LoVo (cell line): ENCODE results near the gene TDRD6.
A peak's percentile ranks its signal among the peaks of the same experiment; 100 is the strongest.
"Not testable (repeated sequence)": the region's sequence is repeated elsewhere in the genome, so short reads cannot be mapped to it uniquely, and the experiment has no call there.

Experiments
- DNase-seq: peaks from one replicate; pipeline ENCODE4 v3.0.0-alpha.2; 2016; ENCODE audit warnings: low spot score

The TDRD6 gene, protein sequence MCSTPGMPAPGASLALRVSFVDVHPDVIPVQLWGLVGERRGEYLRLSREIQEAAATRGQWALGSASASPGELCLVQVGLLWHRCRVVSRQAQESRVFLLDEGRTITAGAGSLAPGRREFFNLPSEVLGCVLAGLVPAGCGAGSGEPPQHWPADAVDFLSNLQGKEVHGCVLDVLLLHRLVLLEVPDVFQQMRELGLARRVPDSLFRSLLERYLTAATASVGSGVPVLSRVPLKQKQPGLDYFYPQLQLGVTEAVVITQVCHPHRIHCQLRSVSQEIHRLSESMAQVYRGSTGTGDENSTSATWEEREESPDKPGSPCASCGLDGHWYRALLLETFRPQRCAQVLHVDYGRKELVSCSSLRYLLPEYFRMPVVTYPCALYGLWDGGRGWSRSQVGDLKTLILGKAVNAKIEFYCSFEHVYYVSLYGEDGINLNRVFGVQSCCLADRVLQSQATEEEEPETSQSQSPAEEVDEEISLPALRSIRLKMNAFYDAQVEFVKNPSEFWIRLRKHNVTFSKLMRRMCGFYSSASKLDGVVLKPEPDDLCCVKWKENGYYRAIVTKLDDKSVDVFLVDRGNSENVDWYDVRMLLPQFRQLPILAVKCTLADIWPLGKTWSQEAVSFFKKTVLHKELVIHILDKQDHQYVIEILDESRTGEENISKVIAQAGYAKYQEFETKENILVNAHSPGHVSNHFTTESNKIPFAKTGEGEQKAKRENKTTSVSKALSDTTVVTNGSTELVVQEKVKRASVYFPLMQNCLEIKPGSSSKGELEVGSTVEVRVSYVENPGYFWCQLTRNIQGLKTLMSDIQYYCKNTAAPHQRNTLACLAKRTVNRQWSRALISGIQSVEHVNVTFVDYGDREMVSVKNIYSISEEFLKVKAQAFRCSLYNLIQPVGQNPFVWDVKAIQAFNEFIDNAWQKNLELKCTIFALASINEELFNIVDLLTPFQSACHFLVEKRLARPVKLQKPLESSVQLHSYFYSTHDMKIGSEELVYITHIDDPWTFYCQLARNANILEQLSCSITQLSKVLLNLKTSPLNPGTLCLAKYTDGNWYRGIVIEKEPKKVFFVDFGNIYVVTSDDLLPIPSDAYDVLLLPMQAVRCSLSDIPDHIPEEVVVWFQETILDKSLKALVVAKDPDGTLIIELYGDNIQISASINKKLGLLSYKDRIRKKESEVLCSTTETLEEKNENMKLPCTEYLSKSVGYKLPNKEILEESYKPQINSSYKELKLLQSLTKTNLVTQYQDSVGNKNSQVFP (N-terminal part only)

DNA sequence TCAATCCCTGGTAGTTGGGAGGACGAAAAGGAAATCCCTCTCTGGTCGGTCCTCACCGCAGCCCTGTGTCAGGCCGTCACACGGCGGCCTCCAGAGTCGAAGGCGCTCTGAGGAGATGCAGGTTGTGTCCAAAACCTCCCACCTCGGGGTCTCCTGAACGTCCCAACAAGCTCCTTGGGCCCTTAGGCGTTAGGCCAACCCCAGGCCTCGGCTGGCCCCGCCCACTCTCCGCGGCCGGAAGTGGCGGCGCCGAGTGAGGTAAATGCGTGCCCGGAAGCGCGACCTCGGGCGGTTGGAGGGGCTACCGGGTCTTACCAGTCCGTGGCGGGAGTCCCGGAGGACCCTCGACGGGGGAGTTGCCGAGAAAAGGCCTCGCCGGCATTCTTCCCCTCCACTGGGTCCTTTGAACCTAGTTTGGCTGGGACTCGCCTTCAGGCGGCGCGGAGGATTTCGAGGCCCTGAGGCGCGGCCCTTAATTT lies at the start of gene TDRD6:
Gene TDRD6, plus strand, starts transcription at position 267 of the 479 bp plus-strand sequence. CDS start 244 bp downstream, outside the sequence.
- DNase-seq = no peak

DNA sequence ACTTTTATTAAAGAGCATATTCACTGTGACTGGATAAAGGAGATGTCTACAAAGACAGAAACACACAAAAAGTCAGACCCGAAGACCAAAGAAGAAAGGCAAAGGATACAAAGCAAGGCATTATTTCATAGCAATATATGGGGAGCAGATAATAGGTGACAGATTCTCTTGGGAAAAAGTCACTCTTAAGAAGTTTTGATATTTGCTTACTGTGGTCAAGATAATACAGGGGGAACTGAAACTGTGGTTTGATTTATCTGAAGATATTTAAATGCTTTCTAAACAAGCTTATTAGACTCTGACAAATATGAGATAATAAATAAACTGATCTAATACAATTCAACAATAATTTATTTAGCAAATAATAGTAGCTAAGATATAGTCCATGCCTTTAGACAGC lies 49.8 kb upstream of the TDRD6 start:
- DNase-seq = no peak

DNA sequence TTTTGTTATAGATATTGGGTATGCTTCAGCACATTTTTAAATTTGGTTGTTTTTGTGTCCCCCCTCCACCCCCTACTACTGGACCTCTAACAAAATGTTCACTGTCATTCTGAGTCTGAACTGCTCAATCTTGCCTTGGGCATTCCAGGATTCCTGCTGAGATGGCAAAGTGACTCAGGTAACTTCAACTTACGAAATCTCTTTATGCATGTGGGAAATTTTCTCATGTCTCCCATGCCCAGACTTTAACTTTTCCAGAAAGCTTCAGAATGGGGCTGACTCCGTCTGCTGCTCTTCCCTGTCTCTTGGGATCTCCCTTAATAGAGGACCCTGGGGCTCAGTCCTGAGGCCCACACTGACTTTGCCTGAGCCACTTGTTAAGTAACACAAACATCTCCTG lies 49.0 kb upstream of the TDRD6 start:
- no peak for DNase-seq

DNA sequence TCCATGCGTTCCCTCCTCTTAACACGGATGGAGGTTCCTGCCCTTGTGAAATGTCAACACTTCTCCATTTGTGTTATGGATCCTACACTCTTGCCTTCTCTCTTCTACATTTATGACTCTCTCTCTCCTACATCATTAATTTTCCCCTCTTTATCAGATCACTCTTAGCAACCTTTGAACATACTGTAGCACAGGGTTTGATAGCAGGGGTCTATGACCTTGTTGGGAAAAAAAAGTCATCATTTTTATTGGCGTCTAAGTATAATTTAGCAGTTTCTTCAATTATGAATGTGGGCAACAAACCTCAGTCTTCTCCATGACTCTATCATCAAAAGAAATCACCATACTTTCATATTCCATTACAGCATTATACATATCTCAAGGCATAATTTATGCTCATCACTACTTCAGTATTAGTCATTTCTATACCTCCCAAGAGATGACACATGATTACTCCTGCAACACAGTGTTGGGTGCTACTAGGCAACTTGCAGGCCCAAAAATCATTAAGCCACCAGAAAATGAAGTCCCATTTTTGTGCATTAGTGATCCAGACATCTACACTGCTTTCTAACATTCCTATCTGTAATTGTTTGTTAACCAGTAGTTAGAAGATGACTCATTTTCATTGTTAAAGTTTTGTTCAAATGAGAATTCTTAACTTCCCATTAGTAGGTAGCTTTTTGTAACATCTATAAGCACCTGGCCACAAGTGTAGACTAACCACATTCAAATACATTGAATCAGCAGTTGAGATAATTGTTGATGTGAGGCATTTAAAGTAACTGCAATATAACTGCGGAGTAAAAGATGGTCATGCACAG lies 44.5 kb upstream of the TDRD6 start:
- no peak for DNase-seq

DNA sequence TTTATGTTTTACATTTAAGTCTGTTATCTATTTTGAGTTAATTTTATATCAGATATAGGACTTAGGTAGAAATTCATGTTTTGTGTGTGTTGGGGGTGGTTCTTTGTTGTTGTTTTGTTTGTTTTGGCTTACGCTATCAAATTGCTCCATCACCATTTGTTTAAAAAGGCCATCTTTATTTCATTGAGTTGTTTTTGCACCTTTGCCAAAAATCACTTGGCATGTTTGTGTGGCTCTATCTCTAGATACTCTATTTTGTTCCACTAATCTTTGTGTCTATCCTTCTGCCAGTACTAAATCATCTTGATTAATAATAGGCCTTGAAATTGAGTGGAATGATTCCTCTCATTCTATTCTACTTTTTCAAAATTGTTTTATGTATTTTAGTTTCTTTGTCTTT lies 42.4 kb upstream of the TDRD6 start:
- DNase-seq = no peak

DNA sequence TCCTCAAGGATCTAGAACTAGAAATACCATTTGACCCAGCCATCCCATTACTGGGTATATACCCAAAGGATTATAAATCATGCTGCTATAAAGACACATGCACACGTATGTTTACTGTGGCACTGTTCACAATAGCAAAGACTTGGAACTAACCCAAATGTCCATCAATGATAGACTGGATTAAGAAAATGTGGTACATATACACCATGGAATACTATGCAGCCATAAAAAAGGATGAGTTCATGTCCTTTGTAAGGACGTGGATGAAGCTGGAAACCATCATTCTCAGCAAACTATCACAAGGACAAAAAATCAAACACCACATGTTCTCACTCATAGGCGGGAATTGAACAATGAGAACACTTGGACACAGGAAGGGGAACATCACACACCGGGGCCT lies 39.6 kb upstream of the TDRD6 start:
- not testable (repeated sequence) for DNase-seq

DNA sequence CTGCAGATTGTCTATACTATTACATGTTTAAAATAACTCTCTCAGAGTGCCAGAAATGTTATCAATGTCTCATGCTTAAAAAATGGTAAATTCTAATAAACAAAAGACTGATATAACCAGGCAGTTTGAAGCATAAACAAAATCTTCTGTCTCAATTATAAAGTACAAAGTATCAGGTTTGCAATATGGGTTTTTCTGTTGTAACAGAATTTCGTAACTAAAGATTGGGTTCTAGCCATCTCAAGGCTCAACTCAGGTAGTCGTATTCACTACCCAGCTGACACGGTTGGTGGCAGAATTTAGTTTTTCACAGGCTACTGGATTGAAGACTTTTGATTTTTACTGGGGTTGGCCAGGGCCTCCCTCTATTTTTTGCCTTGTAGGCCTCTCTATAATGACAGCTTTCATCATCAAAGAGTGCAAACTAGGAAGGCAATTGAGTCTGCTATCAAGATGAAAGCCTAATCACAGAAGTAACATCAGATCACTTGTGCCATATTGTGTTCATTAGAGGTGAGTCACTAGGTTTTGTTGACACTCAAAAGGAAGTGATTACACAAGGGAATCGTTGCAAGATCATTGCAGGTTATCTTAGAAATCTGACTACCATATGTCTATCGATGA lies 38.7 kb upstream of the TDRD6 start:
- DNase-seq = peak; percentile 78

DNA sequence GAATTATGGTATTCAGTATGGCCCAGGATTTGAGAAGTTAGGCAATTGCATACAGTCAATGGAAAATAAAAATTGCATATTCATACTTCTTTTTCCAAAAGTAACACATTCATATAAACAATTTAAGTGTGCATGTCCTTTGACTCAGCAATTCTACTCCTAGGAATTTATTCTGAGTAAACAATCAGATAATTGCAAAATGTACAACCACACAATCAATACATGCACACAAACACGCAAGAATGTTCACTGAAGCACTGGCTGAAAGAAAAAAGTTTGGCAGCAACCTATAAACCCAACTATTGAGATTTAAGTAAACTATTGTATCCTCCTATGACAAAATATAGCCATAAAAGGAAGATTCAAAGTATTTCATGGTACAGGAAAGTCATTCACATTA lies 36.7 kb upstream of the TDRD6 start:
- DNase-seq = no peak

DNA sequence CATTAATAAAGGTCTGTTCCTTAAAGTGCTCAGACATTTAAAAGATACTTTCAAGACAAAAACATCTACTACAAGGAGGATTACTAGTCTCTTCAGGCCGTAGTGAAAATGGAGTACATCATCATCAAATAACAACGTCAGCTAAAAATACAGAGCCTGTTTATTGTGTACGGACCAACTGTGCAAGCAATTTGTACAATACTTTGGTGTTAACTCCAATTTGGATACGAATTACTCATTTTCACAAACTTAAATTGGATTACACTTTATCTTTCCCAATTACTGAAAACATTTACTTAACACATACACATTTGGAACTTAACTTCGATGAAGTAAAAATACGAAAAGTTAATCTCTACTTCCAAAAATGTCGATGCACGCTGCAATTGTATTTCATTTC lies 35.9 kb upstream of the TDRD6 start:
- DNase-seq = peak; percentile 15

DNA sequence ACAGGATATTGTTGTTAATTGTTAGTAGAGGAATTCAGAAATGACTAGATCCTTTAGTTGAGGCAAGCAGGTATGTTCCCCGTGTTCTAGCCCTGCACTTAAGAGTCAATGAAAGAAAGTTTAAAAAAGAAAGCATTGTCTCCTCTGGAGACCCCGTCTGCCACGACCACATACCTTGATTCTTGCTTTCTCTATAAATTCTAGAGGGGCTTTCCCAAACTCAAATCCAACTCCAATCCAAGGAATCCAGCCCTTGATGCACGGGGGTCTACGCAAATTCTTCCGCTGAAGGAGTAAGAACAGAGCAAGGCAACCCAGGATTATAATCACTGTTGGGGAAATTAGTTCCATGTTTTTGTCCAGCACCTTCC lies 35.5 kb upstream of the TDRD6 start:
- DNase-seq = peak; percentile 19

DNA sequence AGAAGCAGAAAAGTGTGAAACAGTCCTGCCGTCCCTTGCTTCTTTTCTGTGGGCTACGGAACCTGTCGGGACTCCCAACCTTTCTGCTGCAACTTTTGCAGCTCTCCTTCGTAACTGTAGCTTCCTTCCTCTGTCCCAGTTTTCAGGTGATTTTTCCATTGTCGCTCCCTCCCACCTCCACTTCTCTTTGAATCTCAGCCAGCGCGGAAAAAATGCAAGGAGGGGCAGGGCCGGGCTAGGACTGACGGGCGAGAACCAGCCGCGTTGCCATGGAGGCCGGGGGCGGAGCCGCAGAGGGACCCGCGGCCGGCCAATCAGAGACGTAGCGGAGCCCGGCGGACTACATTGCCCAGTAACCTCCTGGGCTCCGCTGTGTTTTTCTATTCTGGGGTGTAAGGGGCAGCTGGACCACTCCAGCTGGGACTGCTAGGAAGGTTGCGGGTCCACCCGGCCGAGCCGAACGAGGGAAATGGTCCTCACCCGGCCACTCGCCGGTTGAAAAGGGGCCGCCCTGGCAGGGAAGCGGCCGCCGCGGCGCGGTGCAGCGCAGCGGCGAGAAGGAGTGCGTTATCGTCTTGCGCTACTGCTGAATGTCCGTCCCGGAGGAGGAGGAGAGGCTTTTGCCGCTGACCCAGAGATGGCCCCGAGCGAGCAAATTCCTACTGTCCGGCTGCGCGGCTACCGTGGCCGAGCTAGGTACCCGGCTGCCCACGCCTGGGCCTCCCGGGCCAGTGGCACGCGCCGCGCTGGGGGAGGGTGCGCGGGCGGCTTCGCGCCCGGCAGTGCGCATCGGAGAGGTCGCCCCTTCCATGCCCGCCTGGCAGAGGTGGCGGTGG lies 34.9 kb upstream of the TDRD6 start, which contains the start of the genes CYP39A1 and SLC25A27:
Gene CYP39A1, minus strand, starts transcription at position 216 of the 836 bp plus-strand sequence. CDS start 236 bp downstream, outside the sequence.
Gene SLC25A27, plus strand, starts transcription at position 373 of the 836 bp plus-strand sequence. Its CDS starts 218 bp downstream, at position 591.
- peak; percentile 96 for DNase-seq

DNA sequence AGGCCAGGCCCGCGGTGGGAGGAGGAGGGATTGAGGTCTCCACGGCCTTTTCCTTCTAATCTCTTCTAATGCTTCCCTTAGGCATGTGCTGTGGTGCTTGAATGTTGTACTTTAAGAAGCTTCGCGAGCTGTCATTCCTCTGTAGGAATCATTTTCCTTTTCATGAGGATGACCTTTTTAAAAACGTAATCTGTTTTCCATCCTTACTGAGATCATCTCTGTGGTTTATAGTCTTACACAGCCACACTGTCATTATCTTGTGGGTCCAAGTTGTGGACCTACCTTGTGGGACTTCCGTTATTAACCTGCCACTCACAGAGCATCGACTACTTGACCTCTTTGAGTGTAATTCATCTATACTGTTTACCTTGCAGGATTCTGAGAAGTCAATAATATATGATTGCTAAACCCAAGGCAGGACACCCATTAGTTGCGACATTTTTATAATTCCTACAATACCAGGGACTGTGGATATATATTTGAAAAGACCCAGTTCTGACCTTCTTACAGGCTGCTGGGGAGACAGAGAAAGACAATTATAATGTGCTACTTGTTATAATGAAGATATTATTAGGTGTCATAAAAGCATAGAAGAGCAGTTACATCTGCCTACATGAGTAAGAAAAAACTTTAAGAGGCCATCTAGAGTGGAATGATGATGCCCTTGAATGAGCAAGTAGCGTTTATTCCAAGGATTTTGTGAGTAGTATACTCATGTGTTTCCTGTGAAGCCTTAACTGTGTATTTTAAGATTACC lies 34.1 kb upstream of the TDRD6 start:
- no peak for DNase-seq

DNA sequence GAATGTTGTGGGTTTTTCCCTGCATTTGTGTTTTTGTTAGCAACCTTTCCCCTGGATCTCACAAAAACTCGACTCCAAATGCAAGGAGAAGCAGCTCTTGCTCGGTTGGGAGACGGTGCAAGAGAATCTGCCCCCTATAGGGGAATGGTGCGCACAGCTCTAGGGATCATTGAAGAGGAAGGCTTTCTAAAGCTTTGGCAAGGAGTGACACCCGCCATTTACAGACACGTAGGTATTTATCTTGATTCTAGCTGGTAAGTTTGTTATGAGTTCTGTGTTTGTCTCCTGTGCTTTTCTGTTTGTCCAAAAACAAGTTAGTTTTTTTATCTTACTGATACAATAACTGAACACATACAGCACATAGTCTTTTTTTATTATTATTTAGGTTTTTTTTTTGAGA lies 31.9 kb upstream of the TDRD6 start:
- no peak for DNase-seq

DNA sequence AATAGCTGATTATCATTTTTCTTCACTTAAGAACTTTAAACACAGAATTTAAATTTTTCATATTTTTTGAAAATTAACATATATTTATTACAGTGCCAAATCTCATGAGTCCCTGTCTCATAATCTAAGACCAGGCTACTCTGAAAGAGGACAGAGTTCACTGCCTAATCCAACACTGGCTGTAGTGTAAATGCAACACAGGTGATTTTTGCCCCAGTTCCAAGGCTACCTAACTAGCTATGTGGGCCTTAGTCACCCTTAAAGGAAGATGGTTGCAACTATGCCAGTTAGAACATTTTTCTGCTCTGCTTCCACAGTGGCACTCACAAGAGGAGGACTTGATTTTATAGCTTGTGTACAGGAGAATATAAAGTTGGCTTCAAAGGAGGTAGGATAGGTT lies 30.0 kb upstream of the TDRD6 start:
- DNase-seq = no peak

DNA sequence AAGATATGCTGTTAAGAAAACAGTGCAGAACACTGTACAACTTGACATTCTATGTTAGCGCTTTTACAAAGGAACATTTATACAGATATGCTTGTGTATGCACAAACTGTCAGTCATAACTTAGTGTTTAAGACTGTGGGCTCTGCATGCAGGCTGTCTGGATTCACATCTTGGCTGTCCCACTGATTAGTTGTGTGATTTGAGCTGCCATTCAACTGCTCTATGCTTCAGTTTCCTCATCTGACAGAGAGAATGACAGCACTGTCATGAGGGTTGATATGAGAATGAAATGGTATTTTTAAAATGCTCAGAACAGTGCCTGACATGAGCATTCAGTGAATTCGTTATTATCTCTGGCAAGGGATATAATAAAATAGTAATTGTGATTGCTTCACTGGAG lies 26.2 kb upstream of the TDRD6 start:
- no peak for DNase-seq

DNA sequence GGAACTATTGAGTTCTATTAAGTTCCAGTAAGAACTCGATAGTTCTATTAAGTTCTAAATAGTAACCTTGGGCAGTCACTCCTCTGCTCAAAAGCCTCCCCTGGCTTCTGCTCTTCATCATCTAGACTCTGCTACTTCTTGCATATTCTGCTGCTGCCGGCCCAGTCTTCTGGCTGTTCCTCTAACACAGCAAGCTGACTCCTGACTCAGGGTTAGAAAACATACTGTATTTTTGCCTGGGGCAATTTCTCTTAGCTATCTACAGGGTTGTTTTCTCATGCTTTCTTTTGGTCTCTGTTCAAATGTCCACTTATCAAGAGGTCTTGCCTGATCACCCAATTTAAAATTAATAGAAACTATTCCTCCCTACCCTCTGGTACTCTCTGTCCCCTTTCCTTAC lies 20.3 kb upstream of the TDRD6 start:
- DNase-seq = no peak

DNA sequence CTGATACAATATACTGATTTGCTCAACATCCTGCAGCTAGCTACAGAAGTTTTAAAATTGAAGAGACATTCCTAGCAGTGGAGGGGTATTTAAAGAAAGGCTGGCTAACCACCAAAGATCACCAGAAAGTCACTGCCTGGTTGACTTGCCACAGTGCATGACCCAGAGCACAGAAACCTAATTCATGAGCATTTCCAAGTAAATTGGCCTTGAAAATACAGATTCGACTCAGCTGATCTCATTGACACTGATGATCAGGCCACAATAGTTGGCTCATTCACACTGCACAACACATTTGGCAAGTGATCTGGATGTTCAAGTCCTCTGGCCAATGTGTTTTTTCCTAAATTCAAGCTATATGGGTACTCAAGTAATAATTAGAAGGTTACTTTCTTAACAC lies 13.3 kb upstream of the TDRD6 start:
- no peak for DNase-seq

DNA sequence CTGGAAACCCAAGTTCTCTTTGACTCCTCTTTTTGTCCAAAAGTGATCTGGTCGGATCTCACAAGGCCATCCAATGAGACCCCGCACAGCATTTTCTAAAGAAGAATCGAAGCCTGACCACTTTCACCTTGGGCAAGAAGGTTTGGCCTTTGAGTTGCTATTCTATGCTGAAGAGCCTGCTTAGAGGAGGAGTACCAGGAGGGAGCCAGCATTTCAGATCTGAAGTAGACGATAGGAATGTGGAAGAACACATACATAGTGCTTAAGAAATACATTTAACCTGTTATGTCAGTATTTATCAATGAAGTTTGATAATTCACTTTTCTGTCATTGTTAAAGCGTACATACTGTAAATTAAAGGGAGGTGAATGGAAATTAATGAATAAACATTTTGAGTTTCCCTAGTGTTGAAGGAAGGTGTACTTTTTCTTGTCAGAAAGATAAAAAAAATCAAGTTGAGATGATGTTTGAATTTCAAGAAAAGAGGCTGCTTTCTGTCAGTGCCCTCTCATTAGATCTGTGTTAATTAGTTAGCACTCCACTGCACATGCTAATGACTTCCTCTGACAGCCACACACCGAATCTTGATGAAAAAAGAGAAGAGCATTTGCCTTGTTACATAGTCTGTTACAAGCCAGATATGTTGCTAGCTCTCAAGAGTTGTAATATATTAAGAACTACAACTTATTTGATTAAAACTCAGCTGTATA lies 10.9 kb upstream of the TDRD6 start:
- no peak for DNase-seq
